H9 (cell line): ENCODE measurements around the gene SH2D2A. TPM values are rescaled to one million over a fixed set of nuclear protein-coding genes. Genes with fewer than 3 reads are reported as not detected.

Experiments used
- DNase-seq: peaks from one replicate; pipeline ENCODE4 v3.0.0-alpha.2; 2017
- H2AFZ ChIP-seq: one replicate; pipeline ENCODE4 v1.6.1; 2013; ENCODE audit warnings: mild to moderate bottlenecking, low read length, control low read depth, moderate library complexity
- H2AK5ac ChIP-seq: 2 replicates; pipeline ENCODE4 v1.6.1; 2013; ENCODE audit warnings: low read length, control low read depth, mixed read lengths; ENCODE audit not compliant: insufficient read length
- H2BK120ac ChIP-seq: one replicate; pipeline ENCODE4 v1.6.1; 2013; ENCODE audit warnings: low read depth, mild to moderate bottlenecking, low read length, control low read depth, inconsistent platforms; ENCODE audit not compliant: poor library complexity, severe bottlenecking
- H2BK12ac ChIP-seq: 2 replicates; pipeline ENCODE4 v1.6.1; 2013; ENCODE audit warnings: low read length, control low read depth, mixed read lengths, low read depth; ENCODE audit not compliant: insufficient read length
- H2BK15ac ChIP-seq: 2 replicates; pipeline ENCODE4 v1.6.1; 2013; ENCODE audit warnings: low read depth, low read length, control low read depth
- H2BK20ac ChIP-seq: one replicate; pipeline ENCODE4 v1.6.1; 2013; ENCODE audit warnings: low read depth, mild to moderate bottlenecking, low read length, control low read depth, inconsistent platforms; ENCODE audit not compliant: poor library complexity, severe bottlenecking
- H2BK5ac ChIP-seq: 2 replicates; pipeline ENCODE4 v1.6.1; 2013; ENCODE audit warnings: low read length, control low read depth, mixed read lengths; ENCODE audit not compliant: insufficient read length
- H3K14ac ChIP-seq: 2 replicates; pipeline ENCODE4 v1.6.1; 2013; ENCODE audit warnings: low read length, control low read depth; ENCODE audit not compliant: insufficient read depth
- H3K18ac ChIP-seq: 2 replicates; pipeline ENCODE4 v1.6.1; 2013; ENCODE audit warnings: low read depth, mild to moderate bottlenecking, mixed read lengths, low read length, control low read depth; ENCODE audit not compliant: insufficient read length
- H3K23ac ChIP-seq: 2 replicates; pipeline ENCODE4 v1.6.1; 2013; ENCODE audit warnings: low read length, control low read depth, mixed read lengths, low read depth; ENCODE audit not compliant: insufficient read length
- H3K23me2 ChIP-seq: 2 replicates; pipeline ENCODE4 v1.6.1; 2013; ENCODE audit warnings: low read depth, mild to moderate bottlenecking, mixed read lengths, low read length, control low read depth; ENCODE audit not compliant: insufficient read length, poor library complexity, severe bottlenecking
- H3K27ac ChIP-seq: 2 replicates; pipeline ENCODE4 v1.5.1; 2013; ENCODE audit warnings: low read length, control low read depth, mixed read lengths, low read depth; ENCODE audit not compliant: insufficient read length
- H3K27me3 ChIP-seq: 2 replicates; pipeline ENCODE4 v1.6.1; 2013; ENCODE audit warnings: low read length, control low read depth, inconsistent platforms; ENCODE audit not compliant: insufficient read depth
- H3K4ac ChIP-seq: 2 replicates; pipeline ENCODE4 v1.6.1; 2013; ENCODE audit warnings: low read depth, mild to moderate bottlenecking, control low read depth, inconsistent platforms, low read length, moderate library complexity
- H3K4me1 ChIP-seq: 2 replicates; pipeline ENCODE4 v1.6.1; 2013; ENCODE audit warnings: low read length, control low read depth, inconsistent platforms; ENCODE audit not compliant: insufficient read depth
- H3K4me2 ChIP-seq: 2 replicates; pipeline ENCODE4 v1.6.1; 2013; ENCODE audit warnings: low read length, control low read depth, mixed read lengths; ENCODE audit not compliant: insufficient read length, insufficient read depth
- H3K56ac ChIP-seq: 2 replicates; pipeline ENCODE4 v1.6.1; 2013; ENCODE audit warnings: low read depth, mild to moderate bottlenecking, mixed read lengths, low read length, control low read depth; ENCODE audit not compliant: insufficient read length
- H3K79me1 ChIP-seq: 2 replicates; pipeline ENCODE4 v1.6.1; 2013; ENCODE audit warnings: low read depth, mild to moderate bottlenecking, moderate library complexity, low read length, control low read depth, inconsistent platforms; ENCODE audit not compliant: insufficient read depth, poor library complexity, severe bottlenecking
- H3K79me2 ChIP-seq: 2 replicates; pipeline ENCODE4 v1.6.1; 2013; ENCODE audit warnings: low read length, control low read depth, inconsistent platforms; ENCODE audit not compliant: insufficient read depth
- H3K9ac ChIP-seq: 2 replicates; pipeline ENCODE4 v1.6.1; 2013; ENCODE audit warnings: low read length, control low read depth, mixed read lengths; ENCODE audit not compliant: insufficient read length; ENCODE audit errors: extremely low read depth
- H3K9me3 ChIP-seq: one replicate; pipeline ENCODE4 v1.6.1; 2013; ENCODE audit warnings: low read depth, low read length, inconsistent platforms; ENCODE audit not compliant: control insufficient read depth
- H3T11ph ChIP-seq: one replicate; pipeline ENCODE4 v1.6.1; 2013; ENCODE audit warnings: mild to moderate bottlenecking, low read length, control low read depth, inconsistent platforms
- H4K20me1 ChIP-seq: one replicate; pipeline ENCODE4 v1.6.1; 2013; ENCODE audit not compliant: control insufficient read depth, insufficient read length, insufficient read depth
- H4K5ac ChIP-seq: 2 replicates; pipeline ENCODE4 v1.6.1; 2013; ENCODE audit warnings: low read depth, mild to moderate bottlenecking, mixed read lengths, low read length, control low read depth; ENCODE audit not compliant: insufficient read length
- H4K8ac ChIP-seq: replicated peaks from 2 replicates; pipeline ENCODE4 v1.6.1; 2013; ENCODE audit warnings: low read length, control low read depth, mixed read lengths, low read depth; ENCODE audit not compliant: insufficient read length
- H4K91ac ChIP-seq: 2 replicates; pipeline ENCODE4 v1.6.1; 2013; ENCODE audit warnings: low read depth, mild to moderate bottlenecking, moderate library complexity, mixed read lengths, low read length, control low read depth; ENCODE audit not compliant: insufficient read length
- H3K27ac Mint-ChIP-seq, 3 experiments: 2 replicates in 2 of 3; 3 replicates in 1 of 3; pipeline ENCODE4 v1.8.0; 2020 to 2021; ENCODE audit warnings: mixed read lengths in 3 of 3, mild to moderate bottlenecking in 1 of 3, moderate library complexity in 1 of 3
- H3K27me3 Mint-ChIP-seq: 2 replicates; pipeline ENCODE4 v1.8.0; 2021; ENCODE audit warnings: low read depth, mild to moderate bottlenecking, moderate library complexity, mixed read lengths
- H3K36me3 Mint-ChIP-seq, 3 experiments: 2 replicates in 2 of 3; 3 replicates in 1 of 3; pipeline ENCODE4 v1.8.0; 2020 to 2021; ENCODE audit warnings: low read depth in 3 of 3, mixed read lengths in 3 of 3; ENCODE audit not compliant: insufficient read depth in 1 of 3
- H3K4me1 Mint-ChIP-seq, 2 experiments: 2 replicates each; pipeline ENCODE4 v1.8.0; 2020; ENCODE audit warnings: mixed read lengths in 2 of 2
- H3K4me3 Mint-ChIP-seq, 2 experiments: 2 replicates in 1 of 2; 3 replicates in 1 of 2; pipeline ENCODE4 v1.8.0; 2020 to 2021; ENCODE audit warnings: mild to moderate bottlenecking in 2 of 2, mixed read lengths in 2 of 2, moderate library complexity in 1 of 2
- H3K9me3 Mint-ChIP-seq, 2 experiments: 2 replicates in 1 of 2; 3 replicates in 1 of 2; pipeline ENCODE4 v1.8.0; 2020; ENCODE audit warnings: mild to moderate bottlenecking in 2 of 2, mixed read lengths in 2 of 2, moderate library complexity in 1 of 2
- CTCF ChIP-seq: fragments of 200-600 bp; sonication (generic); conservative IDR thresholded peaks from 3 replicates; pipeline ENCODE4 v1.8.0; 2021; ENCODE audit warnings: antibody characterized with exemption, mild to moderate bottlenecking
- WGBS: extraction: QIAGEN DNeasy Blood & Tissue Kit; methylation state at CpG from one replicate; pipeline ENCODE4 v1.1.7; 2013; ENCODE audit warnings: missing lambda C conversion rate, low lambda C conversion rate, mixed read lengths; ENCODE audit not compliant: insufficient read length; ENCODE audit errors: extremely low coverage; 5-methylcytosine and 5-hydroxymethylcytosine counted together
- total RNA-seq: library from RNA; stranded (reverse); gene quantifications from 2 replicates; pipeline ENCODE4 v1.2.1, GENCODE V29; 2021

Gene SH2D2A
- total RNA-seq, 1 experiment from 2014 or later = 2.0 TPM

GRCh38 chr1:156844102-156844501 lies 27.5 kb upstream of the SH2D2A start:
- Histone ChIP-seq H2BK5ac (no peak overlapping the region), H3K18ac (no peak overlapping the region), H3K4me1 (no peaks in the 10 kb centered on the region), H3K79me2 (no peaks in the 10 kb centered on the region), H3K27me3 (peaks cover 60% of the 10 kb centered on the region), H3K9me3 (no peaks in the 10 kb centered on the region), H3K9ac (no peak overlapping the region), H2AFZ (no peak overlapping the region), H3K23ac (no peak overlapping the region), H2AK5ac (no peak overlapping the region), H3T11ph (no peak overlapping the region), H2BK15ac (no peak overlapping the region), H3K4me2 (no peak overlapping the region), H4K5ac (no peak overlapping the region), H2BK120ac (no peak overlapping the region), H2BK12ac (no peak overlapping the region), H2BK20ac (no peak overlapping the region), H3K23me2 (peaks cover 14% of the 10 kb centered on the region), H3K79me1 (no peaks in the 10 kb centered on the region), H3K56ac (no peak overlapping the region), H3K4ac (no peak overlapping the region), H4K91ac (no peak overlapping the region), H4K20me1 (no peaks in the 10 kb centered on the region), H3K14ac (no peak overlapping the region), H4K8ac (no peak overlapping the region), H3K27ac (no peak overlapping the region)
- TF ChIP-seq CTCF = peak; percentile 33
- peak overlapping the region in 1 of 2 experiments; percentile 82; a peak in 3 of 5 replicates for H3K4me3 Mint-ChIP-seq
- H3K9me3 Mint-ChIP-seq = no peaks in the 10 kb centered on the region; a peak in 1 of 5 replicates
- WGBS = no CpG with 5 or more reads among the region's 6 CpGs
- no peak overlapping the region; a peak in 1 of 7 replicates for H3K27ac Mint-ChIP-seq
- peaks cover 90% of the 10 kb centered on the region for H3K27me3 Mint-ChIP-seq
- H3K36me3 Mint-ChIP-seq = no peaks in the 10 kb centered on the region
- peaks cover 18 to 46% of the 10 kb centered on the region in 2 experiments for H3K4me1 Mint-ChIP-seq
- DNase-seq = no peak
